ENCODE results near the gene DLG2. TPM values are rescaled to one million over a fixed set of nuclear protein-coding genes. Genes with fewer than 3 reads are reported as not detected.

Gene DLG2
- total and polyA plus RNA-seq, 4 donors, result 0.30 to 5.5 (median 0.68) TPM

GRCh38 chr11:83680321-83680720 lies 1946.8 kb downstream of the DLG2 start:
- Histone ChIP-seq H3K27me3 (ENCODE audit: control insufficient read depth in 4 of 4, insufficient read depth in 4 of 4, low read length in 3 of 4) (no peaks in the 10 kb centered on the region), H3K9ac (ENCODE audit: low read depth in 1 of 2, low read length in 2 of 2) (no peak overlapping the region), H3K27ac (ENCODE audit: low read depth in 1 of 2, low read length in 2 of 2) (no peak overlapping the region), H3K4me3 (ENCODE audit: low read depth in 1 of 3, low read length in 3 of 3) (no peak overlapping the region), H3K36me3 (ENCODE audit: control insufficient read depth in 4 of 4, insufficient read depth in 3 of 4, low read depth in 1 of 4, low read length in 3 of 4) (no peaks in the 10 kb centered on the region), H3K9me3 (ENCODE audit: control insufficient read depth in 4 of 4, low read length in 3 of 4) (no peaks in the 10 kb centered on the region), H3K4me1 (ENCODE audit: control insufficient read depth in 4 of 4, insufficient read depth in 4 of 4, low read length in 3 of 4) (no peaks in the 10 kb centered on the region)
- 67% methylated on average over 2 of the region's 2 CpGs for WGBS
- no peak for TF ChIP-seq HNF4A (conservative IDR thresholded peaks at IDR 0.05)
- no peak for DNase-seq (ENCODE audit: low spot score)

DNA sequence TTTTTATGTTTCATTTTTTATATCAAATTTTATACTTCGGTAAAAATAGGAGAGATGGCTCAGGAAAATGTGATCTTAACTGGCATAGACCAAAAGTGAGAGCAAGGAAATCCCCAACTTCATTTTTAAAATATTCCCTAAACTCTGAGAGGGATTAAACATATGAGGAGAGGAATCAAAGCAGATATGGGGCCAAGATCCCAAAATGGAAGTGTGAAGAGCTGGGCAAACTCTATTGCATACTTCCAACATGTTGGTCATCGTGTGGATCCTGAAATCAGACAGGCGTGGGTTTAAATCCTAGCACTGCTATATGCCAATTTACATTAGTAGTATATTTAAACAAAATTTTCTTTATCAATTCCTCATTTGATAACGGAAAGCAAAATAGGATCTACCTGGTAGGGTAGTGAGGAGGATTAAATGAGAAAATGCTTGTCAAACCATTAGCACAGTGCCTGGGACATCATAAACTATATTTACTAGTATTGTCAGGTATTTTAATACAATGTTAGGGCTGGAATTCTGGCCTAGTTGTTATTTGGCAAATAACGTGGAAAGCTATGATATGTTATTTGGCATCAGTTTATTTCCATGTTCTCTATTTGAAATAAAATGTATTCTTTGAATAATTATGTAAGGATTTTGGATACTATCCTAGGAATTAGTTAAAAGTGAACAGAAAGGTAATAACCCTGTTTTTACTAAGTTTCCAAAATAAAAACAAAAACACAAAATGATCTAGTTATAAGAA lies 1948.1 kb downstream of the DLG2 start:
- DNase-seq (ENCODE audit: low spot score), result no peak
- Histone ChIP-seq H3K9me3 (ENCODE audit: control insufficient read depth in 4 of 4, low read length in 3 of 4) (no peaks in the 10 kb centered on the region), H3K4me1 (ENCODE audit: control insufficient read depth in 4 of 4, insufficient read depth in 4 of 4, low read length in 3 of 4) (no peaks in the 10 kb centered on the region), H3K27ac (ENCODE audit: low read depth in 1 of 2, low read length in 2 of 2) (no peak overlapping the region), H3K9ac (ENCODE audit: low read depth in 1 of 2, low read length in 2 of 2) (no peak overlapping the region), H3K27me3 (ENCODE audit: control insufficient read depth in 4 of 4, insufficient read depth in 4 of 4, low read length in 3 of 4) (no peaks in the 10 kb centered on the region), H3K4me3 (ENCODE audit: low read depth in 1 of 3, low read length in 3 of 3) (no peak overlapping the region), H3K36me3 (ENCODE audit: control insufficient read depth in 4 of 4, insufficient read depth in 3 of 4, low read depth in 1 of 4, low read length in 3 of 4) (no peaks in the 10 kb centered on the region)
- 91% methylated on average over 5 of the region's 5 CpGs for WGBS
- TF ChIP-seq, protein P1, sequence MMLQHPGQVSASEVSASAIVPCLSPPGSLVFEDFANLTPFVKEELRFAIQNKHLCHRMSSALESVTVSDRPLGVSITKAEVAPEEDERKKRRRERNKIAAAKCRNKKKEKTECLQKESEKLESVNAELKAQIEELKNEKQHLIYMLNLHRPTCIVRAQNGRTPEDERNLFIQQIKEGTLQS (IDR thresholded peaks at IDR 0.05), result no peak

DNA sequence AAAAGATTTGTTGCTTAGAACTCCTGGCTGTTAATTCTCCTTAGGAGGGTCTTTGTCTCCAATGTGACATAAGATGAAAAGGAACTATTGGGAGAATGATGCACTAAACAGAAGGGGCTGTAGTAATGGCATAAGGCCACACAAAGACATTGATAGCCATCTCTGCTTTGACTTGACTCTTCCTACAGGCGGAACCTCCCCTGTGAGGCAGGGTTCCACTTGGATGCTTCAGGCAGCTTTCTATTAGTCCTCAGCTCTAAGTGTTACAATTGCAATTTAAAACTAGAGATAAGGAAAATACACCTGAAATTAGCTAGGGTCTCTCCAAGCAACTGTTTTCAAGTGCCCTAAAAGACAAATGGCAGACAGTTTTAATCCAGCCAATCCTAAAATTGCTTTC lies 1949.4 kb downstream of the DLG2 start:
- no peaks in the 10 kb centered on the region for H3K4me1 ChIP-seq (ENCODE audit: control insufficient read depth in 4 of 4, insufficient read depth in 4 of 4, low read length in 3 of 4)
- H3K27ac ChIP-seq (ENCODE audit: low read depth in 1 of 2, low read length in 2 of 2), result no peak overlapping the region
- no peak overlapping the region for H3K4me3 ChIP-seq (ENCODE audit: low read depth in 1 of 3, low read length in 3 of 3)
- TF ChIP-seq CTCF (IDR thresholded peaks at IDR 0.05; ENCODE audit: low read depth, low read length, missing input control), result no peak
- TF ChIP-seq RAD21 (IDR thresholded peaks at IDR 0.05), result no peak
- TF ChIP-seq FOXA1 (IDR thresholded peaks at IDR 0.05), result no peak
- TF ChIP-seq JUND (IDR thresholded peaks at IDR 0.05), result no peak
- TF ChIP-seq SP1 (IDR thresholded peaks at IDR 0.05), result no peak
- no peak for TF ChIP-seq HNF4G (IDR thresholded peaks at IDR 0.05)
- TF ChIP-seq HNF4A (conservative IDR thresholded peaks at IDR 0.05), result no peak
- TF ChIP-seq, protein P2, sequence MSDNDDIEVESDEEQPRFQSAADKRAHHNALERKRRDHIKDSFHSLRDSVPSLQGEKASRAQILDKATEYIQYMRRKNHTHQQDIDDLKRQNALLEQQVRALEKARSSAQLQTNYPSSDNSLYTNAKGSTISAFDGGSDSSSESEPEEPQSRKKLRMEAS (IDR thresholded peaks at IDR 0.05), result no peak
- TF ChIP-seq YY1 (IDR thresholded peaks at IDR 0.05), result no peak
- TF ChIP-seq RXRA (IDR thresholded peaks at IDR 0.05), result no peak
- TF ChIP-seq NR2F2 (IDR thresholded peaks at IDR 0.05), result no peak
- TF ChIP-seq FOXA2 (IDR thresholded peaks at IDR 0.05), result no peak
- TF ChIP-seq, protein P3, sequence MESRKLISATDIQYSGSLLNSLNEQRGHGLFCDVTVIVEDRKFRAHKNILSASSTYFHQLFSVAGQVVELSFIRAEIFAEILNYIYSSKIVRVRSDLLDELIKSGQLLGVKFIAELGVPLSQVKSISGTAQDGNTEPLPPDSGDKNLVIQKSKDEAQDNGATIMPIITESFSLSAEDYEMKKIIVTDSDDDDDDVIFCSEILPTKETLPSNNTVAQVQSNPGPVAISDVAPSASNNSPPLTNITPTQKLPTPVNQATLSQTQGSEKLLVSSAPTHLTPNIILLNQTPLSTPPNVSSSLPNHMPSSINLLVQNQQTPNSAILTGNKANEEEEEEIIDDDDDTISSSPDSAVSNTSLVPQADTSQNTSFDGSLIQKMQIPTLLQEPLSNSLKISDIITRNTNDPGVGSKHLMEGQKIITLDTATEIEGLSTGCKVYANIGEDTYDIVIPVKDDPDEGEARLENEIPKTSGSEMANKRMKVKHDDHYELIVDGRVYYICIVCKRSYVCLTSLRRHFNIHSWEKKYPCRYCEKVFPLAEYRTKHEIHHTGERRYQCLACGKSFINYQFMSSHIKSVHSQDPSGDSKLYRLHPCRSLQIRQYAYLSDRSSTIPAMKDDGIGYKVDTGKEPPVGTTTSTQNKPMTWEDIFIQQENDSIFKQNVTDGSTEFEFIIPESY (IDR thresholded peaks at IDR 0.05), result no peak
- TF ChIP-seq REST (IDR thresholded peaks at IDR 0.05), result no peak
- TF ChIP-seq, protein P1 (IDR thresholded peaks at IDR 0.05), result no peak
- TF ChIP-seq EGR1 (IDR thresholded peaks at IDR 0.05; ENCODE audit: low read depth in 2 of 2), result no peak
- H3K9ac ChIP-seq (ENCODE audit: low read depth in 1 of 2, low read length in 2 of 2), result no peak overlapping the region
- no peaks in the 10 kb centered on the region for H3K27me3 ChIP-seq (ENCODE audit: control insufficient read depth in 4 of 4, insufficient read depth in 4 of 4, low read length in 3 of 4)
- WGBS, result 97% methylated on average over 1 of the region's 1 CpG
- H3K36me3 ChIP-seq (ENCODE audit: control insufficient read depth in 4 of 4, insufficient read depth in 3 of 4, low read depth in 1 of 4, low read length in 3 of 4), result no peaks in the 10 kb centered on the region
- no peaks in the 10 kb centered on the region for H3K9me3 ChIP-seq (ENCODE audit: control insufficient read depth in 4 of 4, low read length in 3 of 4)
- no peak for DNase-seq (ENCODE audit: low spot score)
